OCI-LY1 (cell line): ENCODE measurements around the gene DCTN3.

Experiments used
- EZH2 ChIP-seq: fragments of 200-600 bp; sonication (generic), shearing (Covaris generic); IDR thresholded peaks from 2 replicates; pipeline ENCODE4 v1.8.0; 2017; ENCODE audit warnings: borderline replicate concordance, mixed run types, mild to moderate bottlenecking, antibody characterized with exemption, low read length, moderate library complexity, mixed read lengths
- TF ChIP-seq, protein P1 (sequence below): fragments of 200-600 bp; sonication (generic), shearing (Covaris generic); IDR thresholded peaks from 2 replicates; pipeline ENCODE4 v1.5.1; 2017; ENCODE audit warnings: mild to moderate bottlenecking, antibody characterized with exemption, low read length, moderate library complexity, mixed read lengths

GRCh38 chr9:34576597-34577399 is 43.5 kb downstream of the DCTN3 start:
- TF ChIP-seq, protein P1, sequence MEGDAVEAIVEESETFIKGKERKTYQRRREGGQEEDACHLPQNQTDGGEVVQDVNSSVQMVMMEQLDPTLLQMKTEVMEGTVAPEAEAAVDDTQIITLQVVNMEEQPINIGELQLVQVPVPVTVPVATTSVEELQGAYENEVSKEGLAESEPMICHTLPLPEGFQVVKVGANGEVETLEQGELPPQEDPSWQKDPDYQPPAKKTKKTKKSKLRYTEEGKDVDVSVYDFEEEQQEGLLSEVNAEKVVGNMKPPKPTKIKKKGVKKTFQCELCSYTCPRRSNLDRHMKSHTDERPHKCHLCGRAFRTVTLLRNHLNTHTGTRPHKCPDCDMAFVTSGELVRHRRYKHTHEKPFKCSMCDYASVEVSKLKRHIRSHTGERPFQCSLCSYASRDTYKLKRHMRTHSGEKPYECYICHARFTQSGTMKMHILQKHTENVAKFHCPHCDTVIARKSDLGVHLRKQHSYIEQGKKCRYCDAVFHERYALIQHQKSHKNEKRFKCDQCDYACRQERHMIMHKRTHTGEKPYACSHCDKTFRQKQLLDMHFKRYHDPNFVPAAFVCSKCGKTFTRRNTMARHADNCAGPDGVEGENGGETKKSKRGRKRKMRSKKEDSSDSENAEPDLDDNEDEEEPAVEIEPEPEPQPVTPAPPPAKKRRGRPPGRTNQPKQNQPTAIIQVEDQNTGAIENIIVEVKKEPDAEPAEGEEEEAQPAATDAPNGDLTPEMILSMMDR: no peak
- no peak for TF ChIP-seq EZH2
